B cell (primary cell): ENCODE results near the gene ZNF579. TPM values are rescaled to one million over a fixed set of nuclear protein-coding genes. Genes with fewer than 3 reads are reported as not detected.

Source experiments
- ATAC-seq: fragments of 200-7000 bp; cut with Tn5 transposase; one replicate; pipeline ENCODE4 v1.10.0; 2021; ENCODE audit warnings: low read depth, mild to moderate bottlenecking, moderate number of reproducible peaks, moderate library complexity
- CTCF ChIA-PET: fragments of 350-600 bp; sonication (Branson Sonifier 250); formaldehyde crosslinking; loops from one replicate; lab custom pipeline; 2021; ENCODE audit warnings: antibody characterized with exemption, inconsistent platforms; lab: Charles Lee
- POLR2A ChIA-PET: fragments of 350-600 bp; sonication (Branson Sonifier 250); formaldehyde crosslinking; loops from one replicate; lab custom pipeline; 2021; ENCODE audit warnings: antibody characterized with exemption; lab: Charles Lee
- DNase-seq: peaks from one replicate; pipeline ENCODE4 v3.0.0; 2013
- H2AFZ ChIP-seq: 2 replicates; pipeline ENCODE4 v1.6.1; 2012; ENCODE audit warnings: mild to moderate bottlenecking, low read depth, low read length; ENCODE audit not compliant: insufficient read depth, poor library complexity, severe bottlenecking
- H3K27ac ChIP-seq, 2 donors: 1 replicate in 1 of 2; 2 replicates in 1 of 2; pipeline ENCODE4 v1.5.1; 2012 to 2013; ENCODE audit warnings: low read length in 2 of 2, mild to moderate bottlenecking in 2 of 2, moderate library complexity in 1 of 2
- H3K27me3 ChIP-seq, 4 experiments: fragments of 200-600 bp in 1 of 4; sonication (generic) in 1 of 4; replicated peaks in 1 of 4; 1 replicate in 2 of 4; 2 replicates in 2 of 4; pipeline versions ENCODE4 v1.6.1 to v1.7.0; 2013 to 2016; ENCODE audit warnings: low read length in 3 of 4, mild to moderate bottlenecking in 2 of 4, mixed read lengths in 1 of 4, moderate library complexity in 1 of 4; ENCODE audit not compliant: insufficient read depth in 4 of 4, control insufficient read depth in 3 of 4; ENCODE audit errors: control extremely low read depth in 1 of 4
- H3K36me3 ChIP-seq, 2 experiments: replicated peaks in 1 of 2; 1 replicate in 1 of 2; 2 replicates in 1 of 2; pipeline versions ENCODE4 v1.6.1 to v1.7.1; 2013; ENCODE audit warnings: low read length in 1 of 2; ENCODE audit not compliant: insufficient read depth in 2 of 2, control insufficient read depth in 1 of 2; ENCODE audit errors: control extremely low read depth in 1 of 2, extremely low read depth in 1 of 2
- H3K4me1 ChIP-seq, 2 donors: fragments of 200-600 bp in 1 of 2; sonication (generic) in 1 of 2; 1 replicate in 1 of 2; 2 replicates in 1 of 2; pipeline versions ENCODE4 v1.5.1 to v1.6.1; 2013 to 2017; ENCODE audit warnings: low read length in 2 of 2; ENCODE audit not compliant: control insufficient read depth in 2 of 2, insufficient read depth in 2 of 2
- H3K4me2 ChIP-seq: replicated peaks from 2 replicates; pipeline ENCODE3; 2012; ENCODE audit warnings: mild to moderate bottlenecking, low read depth, low read length; ENCODE audit not compliant: poor library complexity, severe bottlenecking
- H3K4me3 ChIP-seq, 5 experiments: fragments of 200-600 bp in 1 of 5; sonication (generic) in 1 of 5; 1 replicate in 3 of 5; 2 replicates in 2 of 5; pipeline versions ENCODE4 v1.5.1 to v1.7.0; 2011 to 2016; ENCODE audit warnings: low read length in 4 of 5, mild to moderate bottlenecking in 4 of 5, low read depth in 2 of 5, control low read depth in 1 of 5, moderate library complexity in 1 of 5; ENCODE audit not compliant: insufficient read depth in 1 of 5; ENCODE audit errors: control extremely low read depth in 1 of 5, extremely low read depth in 1 of 5
- H3K79me2 ChIP-seq: fragments of 200-600 bp; sonication (generic); one replicate; pipeline ENCODE4 v1.6.0; 2016; ENCODE audit warnings: low read length; ENCODE audit not compliant: control insufficient read depth, insufficient read depth
- H3K9ac ChIP-seq: fragments of 200-600 bp; sonication (generic); 2 replicates; pipeline ENCODE4 v1.6.1; 2017; ENCODE audit warnings: mild to moderate bottlenecking, low read length, moderate library complexity
- H3K9me3 ChIP-seq, 3 donors: one replicate each; pipeline versions ENCODE4 v1.6.1 to v1.7.1; 2013; ENCODE audit warnings: low read length in 2 of 3; ENCODE audit not compliant: control insufficient read depth in 2 of 3, insufficient read depth in 1 of 3; ENCODE audit errors: control extremely low read depth in 1 of 3
- H4K20me1 ChIP-seq: 2 replicates; pipeline ENCODE4 v1.6.0; 2012; ENCODE audit warnings: mild to moderate bottlenecking, low read length; ENCODE audit not compliant: insufficient read depth, control insufficient read depth, poor library complexity, severe bottlenecking
- H3K27ac Mint-ChIP-seq: one replicate; pipeline ENCODE4 v1.8.0; 2021; ENCODE audit warnings: mixed read lengths
- H3K27me3 Mint-ChIP-seq: one replicate; pipeline ENCODE4 v1.8.0; 2021; ENCODE audit warnings: mixed read lengths
- H3K4me1 Mint-ChIP-seq: one replicate; pipeline ENCODE4 v1.8.0; 2021; ENCODE audit warnings: mixed read lengths
- H3K4me3 Mint-ChIP-seq: one replicate; pipeline ENCODE4 v1.8.0; 2021; ENCODE audit warnings: mixed read lengths
- H3K9me3 Mint-ChIP-seq: one replicate; pipeline ENCODE4 v1.8.0; 2022; ENCODE audit warnings: mixed read lengths; ENCODE audit not compliant: insufficient read depth
- CTCF ChIP-seq: fragments of 200-600 bp; IDR thresholded peaks from one replicate; pipeline ENCODE4 v1.8.0; 2022; ENCODE audit warnings: antibody characterized with exemption, mild to moderate bottlenecking
- EZH2 ChIP-seq: IDR thresholded peaks from 2 replicates; pipeline ENCODE4 v1.6.1; 2012; ENCODE audit warnings: borderline replicate concordance, low read depth, mild to moderate bottlenecking, moderate library complexity, low read length; ENCODE audit not compliant: insufficient read depth, poor library complexity, severe bottlenecking
- WGBS: methylation state at CpG from one replicate; pipeline ENCODE4 v1.1.5; 2013; ENCODE audit warnings: missing lambda C conversion rate; ENCODE audit not compliant: insufficient coverage; 5-methylcytosine and 5-hydroxymethylcytosine counted together
- intact Hi-C: fragments of 100-400 bp; cut with micrococcal nuclease; formaldehyde crosslinking; loops from one replicate; pipeline ENCODE4 v1.10.0; 2022
- polyA plus RNA-seq: library from polyadenylated mRNA; depleted of rRNA; stranded (reverse); fragments of >200 nt; gene quantifications from 2 replicates; pipeline ENCODE4 v1.2.3, GENCODE V29; 2012
- total RNA-seq, 2 donors: library from RNA; stranded (reverse); fragments of 120-200 nt in 1 of 2; gene quantifications; 1 replicate in 1 of 2; 2 replicates in 1 of 2; pipeline versions ENCODE4 v1.2.3 to v1.2.4, GENCODE V29; 2013 to 2022

ZNF579 gene
- total and polyA plus RNA-seq, 2 donors (not counting 1 experiment from before 2014, with no cell fraction given): 3.7 to 10.3 TPM

DNA sequence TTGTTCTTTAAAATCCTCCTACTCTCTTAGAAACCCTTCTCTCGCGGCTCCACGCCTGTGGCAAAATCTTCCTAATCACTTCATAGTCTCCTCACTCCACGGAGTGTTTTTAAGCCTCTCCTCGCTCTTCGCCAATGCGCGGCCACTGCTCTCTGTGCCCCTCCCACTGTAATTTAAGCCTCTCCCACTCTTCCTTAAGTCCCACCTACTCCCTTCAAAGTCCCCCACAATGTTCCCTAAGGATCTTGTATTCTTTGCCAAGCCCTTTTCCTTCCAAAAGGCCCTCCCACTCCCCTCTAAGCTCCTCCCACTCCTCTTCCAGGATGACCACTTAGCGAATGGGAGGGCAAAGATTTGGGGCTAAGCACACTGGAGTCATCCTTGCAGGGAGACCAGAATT, 17.4 kb upstream of the ZNF579 start:
- Histone ChIP-seq H3K4me3 (no peak overlapping the region), H3K79me2 (no peaks in the 10 kb centered on the region), H3K36me3 (peaks cover 0 to 19% of the 10 kb centered on the region in 2 experiments), H3K9me3 (peaks cover 0 to 5% (median 0%) of the 10 kb centered on the region in 3 donors), H2AFZ (no peak overlapping the region), H3K27ac (no peak overlapping the region), H3K4me1 (peaks cover 6 to 14% of the 10 kb centered on the region in 2 donors), H3K27me3 (no peaks in the 10 kb centered on the region), H3K9ac (no peak overlapping the region), H3K4me2 (no peak overlapping the region), H4K20me1 (no peaks in the 10 kb centered on the region)
- Mint-ChIP-seq H3K9me3 (no peaks in the 10 kb centered on the region), H3K4me1 (peaks cover 16% of the 10 kb centered on the region), H3K4me3 (no peak overlapping the region), H3K27ac (peak overlapping the region; percentile 47), H3K27me3 (no peaks in the 10 kb centered on the region)
- POLR2A ChIA-PET: interaction anchor here (2.8 kb wide), 1 partner anchor 27 kb away, joined by 58 read pairs; the partner anchor contains the start of gene ZNF784
- 97% methylated on average over 8 of the region's 9 CpGs for WGBS
- ATAC-seq (no peak), DNase-seq (no peak)
- intact Hi-C loops: loop anchor here (2.0 to 5.0 kb wide), 2 partner anchors 17 to 191 kb away; partner anchors contain the start of genes UBE2S and ZNF579
- CTCF ChIA-PET: interaction anchor here (2.0 kb wide), 2 partner anchors 34 to 83 kb away, joined by 4 to 11 read pairs; no protein-coding TSS in a partner anchor
- TF ChIP-seq CTCF (no peak), EZH2 (no peak)

DNA sequence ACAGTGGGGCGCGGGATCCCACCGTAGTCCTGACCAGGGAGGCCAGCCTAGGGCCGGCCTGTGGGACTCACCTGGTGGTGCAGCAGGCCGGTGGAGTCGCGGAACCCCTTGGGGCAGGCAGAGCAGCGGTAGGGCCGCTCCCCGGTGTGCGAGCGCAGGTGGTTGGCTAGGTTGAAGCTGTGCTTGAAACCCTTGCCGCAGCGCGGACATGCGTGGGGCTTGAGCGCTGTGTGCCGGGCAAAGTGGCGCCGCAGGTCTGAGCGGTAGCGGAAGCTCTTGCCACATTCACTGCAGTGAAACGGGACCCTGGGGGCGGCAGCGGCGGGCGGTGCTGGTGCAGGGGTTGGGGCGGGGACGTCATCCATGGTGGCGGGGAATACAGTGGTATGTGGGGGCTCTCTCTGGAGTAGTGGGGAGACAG, 16.9 kb upstream of the ZNF579 start:
- no peaks in the 10 kb centered on the region for H3K27me3 Mint-ChIP-seq
- TF ChIP-seq CTCF (no peak), EZH2 (no peak)
- no peak overlapping the region for H3K9ac ChIP-seq
- no peak overlapping the region for H3K4me3 Mint-ChIP-seq
- H3K9me3 Mint-ChIP-seq: no peaks in the 10 kb centered on the region
- intact Hi-C loops: loop anchor here (5.0 kb wide), 1 partner anchor 190 kb away; the partner anchor contains the start of gene UBE2S
- no peak overlapping the region for H2AFZ ChIP-seq
- ATAC-seq: no peak
- POLR2A ChIA-PET: interaction anchor here (0.7 to 2.8 kb wide), 2 partner anchors 27 to 60 kb away, joined by 4 to 58 read pairs; partner anchors contain the start of gene ZNF784
- peaks cover 16% of the 10 kb centered on the region for H3K4me1 Mint-ChIP-seq
- CTCF ChIA-PET: no interaction called here
- H3K27ac ChIP-seq: no peak overlapping the region
- peaks cover 6 to 14% of the 10 kb centered on the region in 2 donors for H3K4me1 ChIP-seq
- over 99% methylated on average over 23 of the region's 30 CpGs for WGBS
- H3K4me3 ChIP-seq: no peak overlapping the region
- peaks cover 0 to 19% of the 10 kb centered on the region in 2 experiments for H3K36me3 ChIP-seq
- H4K20me1 ChIP-seq: no peaks in the 10 kb centered on the region
- H3K27me3 ChIP-seq: no peaks in the 10 kb centered on the region
- no peak for DNase-seq
- no peak overlapping the region for H3K27ac Mint-ChIP-seq
- peaks cover 0 to 5% (median 0%) of the 10 kb centered on the region in 3 donors for H3K9me3 ChIP-seq
- H3K4me2 ChIP-seq: no peak overlapping the region
- H3K79me2 ChIP-seq: no peaks in the 10 kb centered on the region
